ENCODE measurements around the gene NQO1. TPM values are rescaled to one million over a fixed set of nuclear protein-coding genes. Genes with fewer than 3 reads are reported as not detected.

Gene NQO1
- polyA plus RNA-seq, 1 donor (not counting 4 experiments of a cell fraction or from before 2014, with no cell fraction given), result 166 TPM

DNA sequence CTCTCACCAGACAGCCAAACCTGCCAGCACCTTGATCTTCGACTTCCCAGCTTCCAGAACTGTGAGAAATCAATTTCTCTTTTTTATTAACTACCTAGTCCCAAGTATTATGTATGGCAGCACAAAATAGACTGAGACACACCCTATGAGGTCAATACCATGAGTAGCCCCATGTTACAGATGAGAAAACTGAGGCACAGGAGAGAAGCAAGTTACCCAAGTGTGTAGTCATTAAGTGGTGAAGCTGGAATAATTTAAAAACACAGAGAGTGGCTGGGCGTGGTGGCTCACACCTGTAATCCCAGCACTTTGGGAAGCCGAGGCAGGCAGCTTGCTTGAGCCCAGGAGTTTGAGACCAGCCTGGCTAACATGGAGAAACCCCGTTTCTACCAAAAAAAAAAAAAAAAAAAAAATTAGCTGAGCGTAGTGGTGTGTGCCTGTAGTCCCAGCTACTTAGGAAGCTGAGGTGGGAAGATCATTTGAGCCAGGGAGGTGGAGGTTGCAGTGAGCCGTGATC is 4.9 kb downstream of the NQO1 start:
- TF ChIP-seq, protein P1, sequence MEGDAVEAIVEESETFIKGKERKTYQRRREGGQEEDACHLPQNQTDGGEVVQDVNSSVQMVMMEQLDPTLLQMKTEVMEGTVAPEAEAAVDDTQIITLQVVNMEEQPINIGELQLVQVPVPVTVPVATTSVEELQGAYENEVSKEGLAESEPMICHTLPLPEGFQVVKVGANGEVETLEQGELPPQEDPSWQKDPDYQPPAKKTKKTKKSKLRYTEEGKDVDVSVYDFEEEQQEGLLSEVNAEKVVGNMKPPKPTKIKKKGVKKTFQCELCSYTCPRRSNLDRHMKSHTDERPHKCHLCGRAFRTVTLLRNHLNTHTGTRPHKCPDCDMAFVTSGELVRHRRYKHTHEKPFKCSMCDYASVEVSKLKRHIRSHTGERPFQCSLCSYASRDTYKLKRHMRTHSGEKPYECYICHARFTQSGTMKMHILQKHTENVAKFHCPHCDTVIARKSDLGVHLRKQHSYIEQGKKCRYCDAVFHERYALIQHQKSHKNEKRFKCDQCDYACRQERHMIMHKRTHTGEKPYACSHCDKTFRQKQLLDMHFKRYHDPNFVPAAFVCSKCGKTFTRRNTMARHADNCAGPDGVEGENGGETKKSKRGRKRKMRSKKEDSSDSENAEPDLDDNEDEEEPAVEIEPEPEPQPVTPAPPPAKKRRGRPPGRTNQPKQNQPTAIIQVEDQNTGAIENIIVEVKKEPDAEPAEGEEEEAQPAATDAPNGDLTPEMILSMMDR (optimal IDR thresholded peaks at IDR 0.05 in 1 of 3, IDR thresholded peaks at IDR 0.05 in 1 of 3, conservative IDR thresholded peaks at IDR 0.05 in 1 of 3; ENCODE audit: extremely low read depth in 1 of 3, insufficient read depth in 2 of 3, low read length in 3 of 3), result no peak
- no peak for TF ChIP-seq EZH2 (IDR thresholded peaks at IDR 0.05; ENCODE audit: low read length)
- Histone ChIP-seq H3K27me3 (ENCODE audit: control insufficient read depth, extremely low read depth, insufficient read depth, low read length) (no peaks in the 10 kb centered on the region), H3K4me1 (ENCODE audit: control insufficient read depth, extremely low read depth, insufficient read depth, low read length) (peaks cover 17% of the 10 kb centered on the region), H3K36me3 (ENCODE audit: control insufficient read depth in 2 of 2, extremely low read depth in 1 of 2, insufficient read depth in 2 of 2, low read length in 2 of 2) (peaks cover 9 to 11% of the 10 kb centered on the region in 2 experiments), H2AFZ (ENCODE audit: control insufficient read depth, low read length) (no peak overlapping the region), H3K79me2 (ENCODE audit: control insufficient read depth, insufficient read depth, low read length) (peaks cover 31% of the 10 kb centered on the region), H4K20me1 (ENCODE audit: control insufficient read depth, extremely low read depth, insufficient read depth, low read length) (no peaks in the 10 kb centered on the region), H3K4me3 (ENCODE audit: control insufficient read depth in 2 of 3, extremely low read depth in 1 of 3, insufficient read depth in 2 of 3, low read depth in 1 of 3, low read length in 3 of 3) (no peak overlapping the region), H3K9me3 (ENCODE audit: control insufficient read depth, low read depth, low read length) (no peaks in the 10 kb centered on the region), H3K27ac (ENCODE audit: control insufficient read depth, insufficient read depth, low read length) (no peak overlapping the region), H3K4me2 (ENCODE audit: control insufficient read depth, extremely low read depth, insufficient read depth, low read depth, low read length) (no peak overlapping the region), H3K9ac (ENCODE audit: control insufficient read depth, extremely low read depth, insufficient read depth, low read length) (no peak overlapping the region), H3K9me1 (ENCODE audit: control insufficient read depth, extremely low read depth, insufficient read depth, low read length) (no peaks in the 10 kb centered on the region)
- dilution Hi-C loops (cut with MboI; ENCODE audit: extremely low pct_ligation_motif_present, low sequenced_read_pairs), result no loop called here
- FAIRE-seq, result no peak
- no peak for DNase-seq (ENCODE audit: low read depth, low spot score)

- no peak overlapping the region for H3K27ac ChIP-seq (ENCODE audit: control insufficient read depth, insufficient read depth, low read length)
- dilution Hi-C loops (cut with MboI; ENCODE audit: extremely low pct_ligation_motif_present, low sequenced_read_pairs), result no loop called here
- peaks cover 14% of the 10 kb centered on the region for H3K4me1 ChIP-seq (ENCODE audit: control insufficient read depth, extremely low read depth, insufficient read depth, low read length)
- H3K9ac ChIP-seq (ENCODE audit: control insufficient read depth, extremely low read depth, insufficient read depth, low read length), result no peak overlapping the region
- no peaks in the 10 kb centered on the region for H4K20me1 ChIP-seq (ENCODE audit: control insufficient read depth, extremely low read depth, insufficient read depth, low read length)
- H3K79me2 ChIP-seq (ENCODE audit: control insufficient read depth, insufficient read depth, low read length), result peaks cover 29% of the 10 kb centered on the region
- DNase-seq (ENCODE audit: low read depth, low spot score) (no peak), FAIRE-seq (no peak)
- TF ChIP-seq EZH2 (IDR thresholded peaks at IDR 0.05; ENCODE audit: low read length), result no peak
- TF ChIP-seq, protein P1 (optimal IDR thresholded peaks at IDR 0.05 in 1 of 3, IDR thresholded peaks at IDR 0.05 in 1 of 3, conservative IDR thresholded peaks at IDR 0.05 in 1 of 3; ENCODE audit: extremely low read depth in 1 of 3, insufficient read depth in 2 of 3, low read length in 3 of 3), result no peak
- no peaks in the 10 kb centered on the region for H3K27me3 ChIP-seq (ENCODE audit: control insufficient read depth, extremely low read depth, insufficient read depth, low read length)
- H2AFZ ChIP-seq (ENCODE audit: control insufficient read depth, low read length), result no peak overlapping the region
- H3K9me1 ChIP-seq (ENCODE audit: control insufficient read depth, extremely low read depth, insufficient read depth, low read length), result no peaks in the 10 kb centered on the region
- H3K36me3 ChIP-seq (ENCODE audit: control insufficient read depth in 2 of 2, extremely low read depth in 1 of 2, insufficient read depth in 2 of 2, low read length in 2 of 2), result peaks cover 9 to 11% of the 10 kb centered on the region in 2 experiments
- H3K9me3 ChIP-seq (ENCODE audit: control insufficient read depth, low read depth, low read length), result no peaks in the 10 kb centered on the region
- no peak overlapping the region for H3K4me3 ChIP-seq (ENCODE audit: control insufficient read depth in 2 of 3, extremely low read depth in 1 of 3, insufficient read depth in 2 of 3, low read depth in 1 of 3, low read length in 3 of 3)
- H3K4me2 ChIP-seq (ENCODE audit: control insufficient read depth, extremely low read depth, insufficient read depth, low read depth, low read length), result no peak overlapping the region
Measured at GRCh38 chr16:69720822-69721430, 5.4 kb downstream of the NQO1 start.
